HFF-Myc (cell line): ENCODE measurements around the gene L2HGDH.

ENCODE experiments used
- DNase-seq: peaks from one replicate; pipeline ENCODE4 v3.0.0-alpha.2; 2011; ENCODE audit warnings: low read depth; ENCODE audit errors: extremely low read depth
- H3K4me3 ChIP-seq: replicated peaks from 2 replicates; pipeline ENCODE4 v1.5.1; 2011; ENCODE audit warnings: low read depth, mild to moderate bottlenecking, control low read depth, low read length
- TF ChIP-seq, protein P1 (sequence below): IDR thresholded peaks from 2 replicates; pipeline ENCODE4 v1.5.1; 2012; ENCODE audit warnings: mild to moderate bottlenecking, low read depth, low read length, control low read depth; ENCODE audit errors: missing control alignments

The L2HGDH gene

GRCh38 chr14:50249136-50249775 is 62.8 kb downstream of the L2HGDH start:
- no peak for DNase-seq
- TF ChIP-seq, protein P1, sequence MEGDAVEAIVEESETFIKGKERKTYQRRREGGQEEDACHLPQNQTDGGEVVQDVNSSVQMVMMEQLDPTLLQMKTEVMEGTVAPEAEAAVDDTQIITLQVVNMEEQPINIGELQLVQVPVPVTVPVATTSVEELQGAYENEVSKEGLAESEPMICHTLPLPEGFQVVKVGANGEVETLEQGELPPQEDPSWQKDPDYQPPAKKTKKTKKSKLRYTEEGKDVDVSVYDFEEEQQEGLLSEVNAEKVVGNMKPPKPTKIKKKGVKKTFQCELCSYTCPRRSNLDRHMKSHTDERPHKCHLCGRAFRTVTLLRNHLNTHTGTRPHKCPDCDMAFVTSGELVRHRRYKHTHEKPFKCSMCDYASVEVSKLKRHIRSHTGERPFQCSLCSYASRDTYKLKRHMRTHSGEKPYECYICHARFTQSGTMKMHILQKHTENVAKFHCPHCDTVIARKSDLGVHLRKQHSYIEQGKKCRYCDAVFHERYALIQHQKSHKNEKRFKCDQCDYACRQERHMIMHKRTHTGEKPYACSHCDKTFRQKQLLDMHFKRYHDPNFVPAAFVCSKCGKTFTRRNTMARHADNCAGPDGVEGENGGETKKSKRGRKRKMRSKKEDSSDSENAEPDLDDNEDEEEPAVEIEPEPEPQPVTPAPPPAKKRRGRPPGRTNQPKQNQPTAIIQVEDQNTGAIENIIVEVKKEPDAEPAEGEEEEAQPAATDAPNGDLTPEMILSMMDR, result no peak
- no peak overlapping the region for H3K4me3 ChIP-seq

- no peak overlapping the region for H3K4me3 ChIP-seq
- no peak for DNase-seq
- TF ChIP-seq, protein P1, result no peak
Measured at GRCh38 chr14:50247245-50247644, 64.8 kb downstream of the L2HGDH start.

- TF ChIP-seq, protein P1, result no peak
- DNase-seq, result no peak
- no peak overlapping the region for H3K4me3 ChIP-seq
Measured at GRCh38 chr14:50242566-50243310, 69.3 kb downstream of the L2HGDH start.

GRCh38 chr14:50242096-50242495 is 69.9 kb downstream of the L2HGDH start:
- H3K4me3 ChIP-seq, result no peak overlapping the region
- TF ChIP-seq, protein P1, result no peak
- DNase-seq, result no peak

- DNase-seq, result no peak
- TF ChIP-seq, protein P1, result no peak
- no peak overlapping the region for H3K4me3 ChIP-seq
Measured at GRCh38 chr14:50237427-50237826, 74.6 kb downstream of the L2HGDH start.

DNA sequence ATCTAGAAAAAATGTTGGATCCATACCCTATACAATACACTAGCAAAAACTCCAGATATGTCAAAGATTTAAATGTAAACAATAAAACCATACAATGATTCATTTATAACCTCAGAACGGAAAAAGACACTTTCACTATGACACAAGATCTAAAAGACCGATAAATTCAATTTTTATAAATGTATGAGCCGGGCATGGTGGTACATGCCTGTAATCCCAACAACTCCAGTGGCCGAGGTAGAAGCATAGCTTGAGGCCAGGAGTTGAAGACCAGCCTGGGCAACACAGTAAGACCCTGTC is 78.1 kb downstream of the L2HGDH start:
- no peak for DNase-seq
- TF ChIP-seq, protein P1, result no peak

More for the DNA sequence above, 78.1 kb downstream of the L2HGDH start:
- H3K4me3 ChIP-seq, result no peak overlapping the region
